Right ventricle myocardium inferior (tissue), 1 donor: ENCODE results near the gene ATP8A2. TPM values are rescaled to one million over a fixed set of nuclear protein-coding genes. Genes with fewer than 3 reads are reported as not detected.

Experiments
- ATAC-seq: fragments of 200-7000 bp; cut with Tn5 transposase; one replicate; pipeline ENCODE4 v1.9.1; 2020; ENCODE audit warnings: mild to moderate bottlenecking, moderate library complexity
- DNase-seq: peaks from one replicate; pipeline ENCODE4 v3.0.0; 2021; ENCODE audit errors: missing footprints
- intact Hi-C: fragments of 100-400 bp; cut with DNase I; formaldehyde crosslinking; loops from one replicate; pipeline ENCODE4 v1.11.0; 2022
- total RNA-seq: library from RNA; stranded (reverse); fragmentation: NEBNext Ultra II Directional; extraction: Animal tissue kit (Norgen Biotek cat#: 25700); gene quantifications from one replicate; pipeline ENCODE4 v1.2.1, GENCODE V29; 2021
- donor health status: DM: no; HTN: yes; CAD: no; lungs with severe emphysema.

Gene ATP8A2
- total RNA-seq, 1 donor from 2014 or later, result 0.11 TPM

GRCh38 chr13:25874064-25874737, 502.4 kb downstream of the ATP8A2 start:
- intact Hi-C loops, result no loop called here
- DNase-seq, result no peak
- no peak for ATAC-seq

- intact Hi-C loops, result no loop called here
- ATAC-seq (no peak), DNase-seq (no peak)
These were observed 503.1 kb downstream of the ATP8A2 start for GRCh38 chr13:25874907-25875306.

GRCh38 chr13:25876247-25876646, 504.5 kb downstream of the ATP8A2 start:
- DNase-seq, result no peak
- no peak for ATAC-seq
- intact Hi-C loops, result no loop called here

- intact Hi-C loops, result no loop called here
- no peak for ATAC-seq
- no peak for DNase-seq
These were observed 507.7 kb downstream of the ATP8A2 start for GRCh38 chr13:25879466-25879865.

GRCh38 chr13:25881136-25881926, 509.6 kb downstream of the ATP8A2 start:
- intact Hi-C loops, result no loop called here
- ATAC-seq, result no peak
- no peak for DNase-seq

GRCh38 chr13:25881971-25882451, 510.2 kb downstream of the ATP8A2 start:
- DNase-seq (no peak), ATAC-seq (no peak)
- intact Hi-C loops, result no loop called here

- ATAC-seq (no peak), DNase-seq (no peak)
- intact Hi-C loops, result no loop called here
These were observed 510.9 kb downstream of the ATP8A2 start for GRCh38 chr13:25882466-25883357.

GRCh38 chr13:25885418-25885817, 513.6 kb downstream of the ATP8A2 start:
- intact Hi-C loops, result no loop called here
- no peak for ATAC-seq
- no peak for DNase-seq

GRCh38 chr13:25886438-25887214, 514.9 kb downstream of the ATP8A2 start:
- intact Hi-C loops, result no loop called here
- DNase-seq (no peak), ATAC-seq (no peak)

- no peak for ATAC-seq
- intact Hi-C loops, result no loop called here
- DNase-seq, result no peak
These were observed 516.3 kb downstream of the ATP8A2 start for GRCh38 chr13:25887962-25888655.

GRCh38 chr13:25890671-25891212, 519.0 kb downstream of the ATP8A2 start:
- no peak for DNase-seq
- intact Hi-C loops, result no loop called here
- ATAC-seq, result no peak

GRCh38 chr13:25898991-25899390, 527.2 kb downstream of the ATP8A2 start:
- no peak for ATAC-seq

GRCh38 chr13:25899464-25899863, 527.7 kb downstream of the ATP8A2 start:
- ATAC-seq (no peak), DNase-seq (no peak)
- intact Hi-C loops, result no loop called here

More at GRCh38 chr13:25898991-25899390, 527.2 kb downstream of the ATP8A2 start:
- intact Hi-C loops, result no loop called here
- no peak for DNase-seq

GRCh38 chr13:25899952-25900351, 528.2 kb downstream of the ATP8A2 start:
- intact Hi-C loops, result no loop called here
- no peak for DNase-seq
- ATAC-seq, result no peak

GRCh38 chr13:25901460-25902376, 529.9 kb downstream of the ATP8A2 start:
- intact Hi-C loops, result no loop called here
- ATAC-seq (no peak), DNase-seq (no peak)

GRCh38 chr13:25902455-25902854, 530.7 kb downstream of the ATP8A2 start:
- intact Hi-C loops, result no loop called here
- no peak for DNase-seq
- ATAC-seq, result no peak

GRCh38 chr13:25902891-25903341, 531.1 kb downstream of the ATP8A2 start:
- no peak for ATAC-seq
- intact Hi-C loops, result no loop called here
- DNase-seq, result no peak
